ENCODE measurements around the gene BPIFB2. TPM values are rescaled to one million over a fixed set of nuclear protein-coding genes. Genes with fewer than 3 reads are reported as not detected.

BPIFB2 gene
- polyA plus RNA-seq, 1 experiment: not detected

DNA sequence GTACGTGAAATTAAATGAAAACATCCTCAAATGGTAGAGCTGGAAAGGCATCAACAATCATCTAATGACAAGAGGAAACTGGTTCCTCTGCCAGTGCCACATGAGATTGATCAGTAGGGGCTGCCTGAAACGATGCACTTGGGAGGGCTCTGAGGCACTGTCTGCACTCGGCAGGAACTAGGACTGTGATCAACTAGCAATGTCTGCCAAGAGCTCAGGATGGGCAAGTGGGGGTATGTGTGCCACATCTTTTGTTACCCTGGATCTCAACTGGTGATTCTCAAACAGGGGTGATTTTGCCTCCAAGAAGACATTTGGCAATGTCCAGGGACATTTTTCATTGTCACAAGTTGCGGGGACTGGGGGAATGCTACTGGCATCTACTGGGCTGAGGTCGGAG lies 25.9 kb downstream of the BPIFB2 start:
- Histone ChIP-seq H3K4me3 (ENCODE audit: low read depth, low read length) (no peak overlapping the region), H3K27me3 (ENCODE audit: control insufficient read depth, insufficient read depth, low read length) (no peaks in the 10 kb centered on the region), H3K36me3 (ENCODE audit: control insufficient read depth, insufficient read depth, low read length) (no peaks in the 10 kb centered on the region)
- TF ChIP-seq CTCF (IDR thresholded peaks at IDR 0.05; ENCODE audit: insufficient read depth, low read depth, low read length): no peak
- no peak for DNase-seq (ENCODE audit: low read depth)
- ChIA-PET POLR2A (no interaction called here), CTCF (no interaction called here)

DNA sequence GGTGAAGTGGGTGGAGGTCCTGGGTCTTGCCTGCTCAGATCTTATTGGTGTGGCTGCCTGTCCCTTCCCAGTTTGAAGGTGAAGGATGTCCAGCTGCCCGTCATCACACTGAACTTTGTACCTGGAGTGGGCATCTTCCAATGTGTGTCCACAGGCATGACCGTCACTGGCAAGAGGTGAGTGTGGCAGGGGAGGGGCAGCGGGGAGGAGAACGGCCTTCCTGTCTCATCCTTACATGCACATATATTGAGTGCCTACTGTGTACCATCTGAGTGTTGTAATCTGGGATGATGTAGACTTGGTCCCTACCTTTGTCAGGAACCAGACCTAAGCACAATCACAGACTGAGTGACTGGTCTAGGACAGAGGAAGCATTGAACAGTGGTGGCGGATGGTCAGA lies 26.6 kb downstream of the BPIFB2 start:
- no peaks in the 10 kb centered on the region for H3K36me3 ChIP-seq (ENCODE audit: control insufficient read depth, insufficient read depth, low read length)
- CTCF ChIA-PET: no interaction called here
- H3K4me3 ChIP-seq (ENCODE audit: low read depth, low read length): no peak overlapping the region
- no peak for DNase-seq (ENCODE audit: low read depth)
- no peak for TF ChIP-seq CTCF (IDR thresholded peaks at IDR 0.05; ENCODE audit: insufficient read depth, low read depth, low read length)
- H3K27me3 ChIP-seq (ENCODE audit: control insufficient read depth, insufficient read depth, low read length): no peaks in the 10 kb centered on the region
- POLR2A ChIA-PET: no interaction called here

DNA sequence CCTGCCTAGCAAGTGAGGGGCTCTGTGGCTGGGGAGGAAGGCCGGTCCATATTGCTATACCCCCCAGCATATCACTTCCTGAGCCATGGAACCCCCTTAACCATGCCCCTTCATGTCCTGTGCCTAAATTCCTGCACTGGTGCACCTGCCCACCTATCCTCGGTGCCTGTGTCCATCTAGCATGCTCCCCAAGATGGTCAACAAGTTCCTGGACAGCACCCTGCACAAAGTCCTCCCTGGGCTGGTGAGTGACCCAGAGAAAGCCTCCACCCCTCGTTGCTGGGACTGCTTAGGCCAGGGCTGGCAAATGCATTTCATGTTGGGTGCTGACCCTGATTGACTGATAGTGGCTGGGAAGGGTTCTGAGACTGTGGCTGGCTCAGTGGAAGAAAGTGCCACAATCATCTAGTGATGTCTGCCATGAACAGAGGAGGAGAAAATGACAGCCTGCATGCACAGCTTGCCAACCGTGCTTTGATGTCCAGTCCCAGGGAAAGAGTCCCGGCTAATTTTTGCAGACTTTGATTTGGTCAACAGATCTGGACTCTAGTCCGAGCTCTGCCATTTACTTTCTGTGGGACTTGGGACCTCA lies 27.5 kb downstream of the BPIFB2 start:
- DNase-seq (ENCODE audit: low read depth): no peak
- no peak overlapping the region for H3K4me3 ChIP-seq (ENCODE audit: low read depth, low read length)
- ChIA-PET CTCF (no interaction called here), POLR2A (no interaction called here)
- H3K36me3 ChIP-seq (ENCODE audit: control insufficient read depth, insufficient read depth, low read length): no peaks in the 10 kb centered on the region
- no peak for TF ChIP-seq CTCF (IDR thresholded peaks at IDR 0.05; ENCODE audit: insufficient read depth, low read depth, low read length)
- no peaks in the 10 kb centered on the region for H3K27me3 ChIP-seq (ENCODE audit: control insufficient read depth, insufficient read depth, low read length)

DNA sequence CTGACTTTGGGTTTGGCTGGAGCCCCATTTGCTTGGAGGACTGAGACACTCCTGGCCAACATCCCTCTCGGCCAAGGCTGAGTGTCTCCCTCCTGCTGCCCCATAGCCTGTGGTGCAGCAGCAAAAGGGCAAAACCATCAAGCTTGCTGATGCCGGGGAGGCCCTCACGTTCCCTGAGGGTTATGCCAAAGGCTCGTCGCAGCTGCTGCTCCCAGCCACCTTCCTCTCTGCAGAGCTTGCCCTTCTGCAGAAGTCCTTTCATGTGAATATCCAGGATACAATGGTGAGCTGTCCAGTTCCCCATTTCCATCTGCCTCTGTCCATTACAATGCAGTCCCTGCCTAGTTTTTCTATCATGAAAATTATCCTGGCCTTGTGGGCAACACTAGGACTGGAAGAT lies 30.0 kb downstream of the BPIFB2 start:
- Histone ChIP-seq H3K4me3 (ENCODE audit: low read depth, low read length) (no peak overlapping the region), H3K36me3 (ENCODE audit: control insufficient read depth, insufficient read depth, low read length) (no peaks in the 10 kb centered on the region), H3K27me3 (ENCODE audit: control insufficient read depth, insufficient read depth, low read length) (no peaks in the 10 kb centered on the region)
- CTCF ChIA-PET: no interaction called here
- POLR2A ChIA-PET: no interaction called here
- no peak for TF ChIP-seq CTCF (IDR thresholded peaks at IDR 0.05; ENCODE audit: insufficient read depth, low read depth, low read length)
- DNase-seq (ENCODE audit: low read depth): no peak

- no peak for TF ChIP-seq CTCF (IDR thresholded peaks at IDR 0.05; ENCODE audit: insufficient read depth, low read depth, low read length)
- Histone ChIP-seq H3K4me3 (ENCODE audit: low read depth, low read length) (no peak overlapping the region), H3K27me3 (ENCODE audit: control insufficient read depth, insufficient read depth, low read length) (no peaks in the 10 kb centered on the region), H3K36me3 (ENCODE audit: control insufficient read depth, insufficient read depth, low read length) (no peaks in the 10 kb centered on the region)
- no peak for DNase-seq (ENCODE audit: low read depth)
- CTCF ChIA-PET: no interaction called here
- POLR2A ChIA-PET: no interaction called here
These were observed 30.7 kb downstream of the BPIFB2 start for GRCh38 chr20:33038243-33038642.

Measured in BJ (cell line).